CD4-positive, alpha-beta T cell (primary cell): ENCODE results near the gene RSF1. TPM values are rescaled to one million over a fixed set of nuclear protein-coding genes. Genes with fewer than 3 reads are reported as not detected.

Experiments
- ATAC-seq: fragments of 200-7000 bp; cut with Tn5 transposase; one replicate; pipeline ENCODE4 v1.10.0; 2022; ENCODE audit warnings: mild to moderate bottlenecking; ENCODE audit not compliant: poor library complexity
- CTCF ChIA-PET: fragments of 350-600 bp; sonication (Branson Sonifier 250); formaldehyde crosslinking; loops from one replicate; lab custom pipeline; 2021; ENCODE audit warnings: antibody characterized with exemption, inconsistent platforms; lab: Charles Lee
- POLR2A ChIA-PET: fragments of 350-600 bp; sonication (Branson Sonifier 250); formaldehyde crosslinking; loops from one replicate; lab custom pipeline; 2021; ENCODE audit warnings: antibody characterized with exemption, inconsistent platforms; lab: Charles Lee
- DNase-seq, 14 experiments: peaks; one replicate each; pipeline ENCODE4 v3.0.0-alpha.2; 2013 to 2020; ENCODE audit warnings: mixed read lengths in 2 of 14
- H3K27ac ChIP-seq, 2 donors: one replicate each; pipeline versions ENCODE4 v1.5.1 to v1.7.0; 2013; ENCODE audit warnings: low read length in 2 of 2, low read depth in 1 of 2, mild to moderate bottlenecking in 1 of 2
- H3K27me3 ChIP-seq, 2 experiments: 1 replicate in 1 of 2; 2 replicates in 1 of 2; pipeline versions ENCODE4 v1.6.1 to v1.7.0; 2013; ENCODE audit warnings: low read length in 2 of 2, control low read depth in 1 of 2, mild to moderate bottlenecking in 1 of 2, moderate library complexity in 1 of 2; ENCODE audit not compliant: insufficient read depth in 2 of 2, control insufficient read depth in 1 of 2
- H3K36me3 ChIP-seq: one replicate; pipeline ENCODE4 v1.6.1; 2013; ENCODE audit warnings: low read length, control low read depth; ENCODE audit not compliant: insufficient read depth
- H3K4me1 ChIP-seq: one replicate; pipeline ENCODE4 v1.6.1; 2013; ENCODE audit warnings: low read length, control low read depth; ENCODE audit not compliant: insufficient read depth
- H3K4me3 ChIP-seq: one replicate; pipeline ENCODE4 v1.5.1; 2013; ENCODE audit warnings: mild to moderate bottlenecking, low read length, moderate library complexity
- H3K9me3 ChIP-seq, 2 experiments: 1 replicate in 1 of 2; 2 replicates in 1 of 2; pipeline versions ENCODE4 v1.6.1 to v1.7.0; 2013; ENCODE audit warnings: low read length in 2 of 2, mild to moderate bottlenecking in 2 of 2, control low read depth in 1 of 2, moderate library complexity in 1 of 2; ENCODE audit not compliant: control insufficient read depth in 1 of 2, insufficient read depth in 1 of 2
- H3K27ac Mint-ChIP-seq: one replicate; pipeline ENCODE4 v1.8.0; 2020; ENCODE audit warnings: mixed read lengths
- H3K27me3 Mint-ChIP-seq: one replicate; pipeline ENCODE4 v1.8.0; 2021; ENCODE audit warnings: mixed read lengths
- H3K36me3 Mint-ChIP-seq: one replicate; pipeline ENCODE4 v1.8.0; 2021; ENCODE audit warnings: low read depth, mixed read lengths
- H3K4me1 Mint-ChIP-seq: one replicate; pipeline ENCODE4 v1.8.0; 2021; ENCODE audit warnings: low read depth, mixed read lengths
- H3K4me3 Mint-ChIP-seq: one replicate; pipeline ENCODE4 v1.8.0; 2020; ENCODE audit warnings: mild to moderate bottlenecking, mixed read lengths
- H3K9me3 Mint-ChIP-seq: one replicate; pipeline ENCODE4 v1.8.0; 2020; ENCODE audit warnings: mixed read lengths
- CTCF ChIP-seq: fragments of 200-600 bp; IDR thresholded peaks from one replicate; pipeline ENCODE4 v1.8.0; 2022; ENCODE audit warnings: antibody characterized with exemption, mild to moderate bottlenecking
- intact Hi-C, 2 experiments: fragments of 100-400 bp; cut with DNase I in 1 of 2; cut with micrococcal nuclease in 1 of 2; formaldehyde crosslinking; loops; one replicate each; pipeline versions ENCODE4 v1.15.1 to v1.9.0; 2023 to 2025; cut with DNase I, micrococcal nuclease
- total RNA-seq, 174 experiments: library from RNA in 2 of 174; stranded (reverse) in 2 of 174; gene quantifications; one replicate each; pipeline ENCODE4 v1.2.3 and lab custom pipeline; 2021 to 2026

Gene RSF1
- total RNA-seq, 2 experiments from 2014 or later: 87.7 to 91.9 TPM

DNA sequence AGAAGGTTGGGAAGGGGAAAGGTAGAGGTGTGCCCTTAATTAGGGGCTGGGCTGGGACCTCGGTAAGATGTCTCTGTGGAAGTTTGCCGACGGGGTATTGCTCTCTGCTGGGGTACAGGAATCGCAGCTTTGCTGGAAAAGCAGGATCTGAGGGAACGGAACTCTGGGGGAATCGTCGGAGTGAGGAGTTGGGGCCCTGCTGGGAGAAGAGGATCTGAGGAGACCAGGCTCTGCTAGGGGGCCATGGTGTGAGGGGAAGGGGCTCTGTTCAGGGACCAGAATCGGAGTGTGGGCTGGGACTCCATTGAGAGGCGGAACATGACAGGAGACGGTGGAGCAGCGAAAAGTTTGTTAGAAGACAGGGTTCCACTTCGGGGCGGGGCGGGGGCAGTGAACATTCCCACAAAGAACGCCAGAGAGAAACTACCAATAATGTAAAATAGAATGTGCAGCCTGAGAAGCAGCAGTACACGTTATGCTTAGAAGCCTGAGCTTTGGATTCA lies 878 bp upstream of the RSF1 start:
- H3K27me3 ChIP-seq: no peaks in the 10 kb centered on the region
- ChIA-PET CTCF (no interaction called here), POLR2A (interaction anchor here (4.0 kb wide), 1 partner anchor 173 kb away, joined by 61 read pairs; the partner anchor contains the start of gene INTS4)
- H3K36me3 Mint-ChIP-seq: peaks cover 24% of the 10 kb centered on the region
- H3K4me3 Mint-ChIP-seq: peak overlapping the region; percentile 98
- peak overlapping the region; percentile 84 for H3K4me3 ChIP-seq
- no peaks in the 10 kb centered on the region for H3K9me3 ChIP-seq
- intact Hi-C loops: loop anchor here (1.0 to 5.0 kb wide), 5 partner anchors 173 to 751 kb away; partner anchors contain the start of genes INTS4 (in 1 of the 2), KCTD21 (in 1 of the 2), NARS2 (in 1 of the 2) and USP35 (in 1 of the 2)
- H3K4me1 Mint-ChIP-seq: peaks cover 40% of the 10 kb centered on the region
- H3K4me1 ChIP-seq: peaks cover 29% of the 10 kb centered on the region
- H3K36me3 ChIP-seq: no peaks in the 10 kb centered on the region
- no peak for TF ChIP-seq CTCF
- peak overlapping the region; percentile 13 to 95 for H3K27ac ChIP-seq
- DNase-seq: peak in 7 of 14 experiments; percentile 3 to 37 (median 7)
- no peaks in the 10 kb centered on the region for H3K27me3 Mint-ChIP-seq
- ATAC-seq: no peak
- H3K27ac Mint-ChIP-seq: peak overlapping the region; percentile 92
- H3K9me3 Mint-ChIP-seq: no peaks in the 10 kb centered on the region

DNA sequence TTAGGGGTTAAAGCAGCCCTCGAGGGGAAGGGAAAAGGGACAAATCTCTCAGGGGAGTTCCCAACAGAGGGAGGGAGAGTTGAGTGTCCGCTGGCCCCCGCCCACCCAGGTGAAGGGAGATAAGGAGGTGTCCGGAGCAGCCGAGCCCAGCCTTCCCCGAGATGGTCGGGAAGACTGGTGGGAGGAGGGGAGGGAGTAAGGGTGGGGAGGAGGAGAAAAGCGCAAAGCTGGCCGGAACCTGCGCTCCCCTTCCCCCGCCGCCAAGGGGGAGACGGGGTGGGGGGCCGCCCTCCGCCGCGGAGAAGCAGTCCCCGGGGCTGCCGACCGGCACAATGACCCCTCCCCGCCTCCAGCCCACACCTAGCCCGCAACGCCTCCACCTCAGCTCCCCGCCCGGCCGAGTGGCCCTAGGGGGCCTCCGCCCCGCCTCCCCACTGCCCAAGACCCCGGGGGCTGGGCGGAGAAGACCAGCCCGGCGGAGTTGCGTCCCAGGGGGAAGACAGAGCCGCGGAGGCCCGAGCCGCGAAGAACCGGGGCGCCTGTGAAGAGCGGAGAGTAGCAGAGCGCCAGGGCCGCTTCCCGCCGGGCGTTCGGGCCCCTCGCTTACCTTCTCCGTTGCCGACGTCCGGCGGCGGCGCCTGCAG lies 479 bp downstream of the RSF1 start:
- peak; percentile 0 for ATAC-seq
- peak overlapping the region; percentile 74 to 95 for H3K27ac ChIP-seq
- Mint-ChIP-seq H3K27ac (peak overlapping the region; percentile 92), H3K36me3 (peaks cover 36% of the 10 kb centered on the region), H3K9me3 (no peaks in the 10 kb centered on the region), H3K4me1 (peaks cover 52% of the 10 kb centered on the region), H3K27me3 (no peaks in the 10 kb centered on the region), H3K4me3 (peak overlapping the region; percentile 98)
- CTCF ChIA-PET: interaction anchor here (0.9 kb wide), 1 partner anchor 175 kb away, joined by 5 read pairs; no protein-coding TSS in a partner anchor
- peak overlapping the region; percentile 84 for H3K4me3 ChIP-seq
- intact Hi-C loops: loop anchor here (1.0 to 5.0 kb wide), 7 partner anchors 23 to 752 kb away; partner anchors contain the start of genes GAB2 (in 1 of the 2), KCTD21 (in 1 of the 2), NARS2 (in 1 of the 2) and USP35 (in 1 of the 2)
- DNase-seq: peak in 13 of 14 experiments; percentile 4 to 66 (median 20)
- TF ChIP-seq CTCF: no peak
- H3K27me3 ChIP-seq: no peaks in the 10 kb centered on the region
- POLR2A ChIA-PET: interaction anchor here (1.3 to 4.0 kb wide), 5 partner anchors 13 to 320 kb away, joined by 3 to 61 read pairs (median 3); partner anchors contain the start of genes ALG8 and INTS4
- H3K4me1 ChIP-seq: peaks cover 29% of the 10 kb centered on the region
- H3K36me3 ChIP-seq: no peaks in the 10 kb centered on the region
- no peaks in the 10 kb centered on the region for H3K9me3 ChIP-seq

- Mint-ChIP-seq H3K27me3 (no peaks in the 10 kb centered on the region), H3K4me3 (peak overlapping the region; percentile 98), H3K36me3 (peaks cover 41% of the 10 kb centered on the region), H3K4me1 (peaks cover 56% of the 10 kb centered on the region), H3K27ac (peak overlapping the region; percentile 92), H3K9me3 (peaks cover 2% of the 10 kb centered on the region)
- peak; percentile 69 to 92 (median 82) for DNase-seq
- Histone ChIP-seq H3K27ac (peak overlapping the region; percentile 74 to 95), H3K4me1 (peaks cover 29% of the 10 kb centered on the region), H3K4me3 (peak overlapping the region; percentile 84), H3K9me3 (peaks cover 0 to 2% of the 10 kb centered on the region in 2 experiments), H3K36me3 (no peaks in the 10 kb centered on the region), H3K27me3 (no peaks in the 10 kb centered on the region)
- POLR2A ChIA-PET: interaction anchor here (0.5 to 4.0 kb wide), 7 partner anchors 13 to 598 kb away, joined by 3 to 61 read pairs (median 3); partner anchors contain the start of genes ALG8 and INTS4
- ATAC-seq: peak; percentile 61
- no peak for TF ChIP-seq CTCF
- CTCF ChIA-PET: interaction anchor here (0.9 kb wide), 1 partner anchor 176 kb away, joined by 5 read pairs; no protein-coding TSS in a partner anchor
- intact Hi-C loops: loop anchor here (1.0 to 5.0 kb wide), 4 partner anchors 23 to 598 kb away; partner anchors contain the start of gene GAB2 (in 1 of the 2)
Measured at GRCh38 chr11:77819411-77819920, 1.1 kb downstream of the RSF1 start.
